ENCODE results near the gene OR8B4. TPM values are rescaled to one million over a fixed set of nuclear protein-coding genes. Genes with fewer than 3 reads are reported as not detected.
"Not testable (repeated sequence)": the region's sequence is repeated elsewhere in the genome, so short reads cannot be mapped to it uniquely, and the experiment has no call there.

The OR8B4 gene
- total RNA-seq, 4 donors from 2014 or later: not detected

DNA sequence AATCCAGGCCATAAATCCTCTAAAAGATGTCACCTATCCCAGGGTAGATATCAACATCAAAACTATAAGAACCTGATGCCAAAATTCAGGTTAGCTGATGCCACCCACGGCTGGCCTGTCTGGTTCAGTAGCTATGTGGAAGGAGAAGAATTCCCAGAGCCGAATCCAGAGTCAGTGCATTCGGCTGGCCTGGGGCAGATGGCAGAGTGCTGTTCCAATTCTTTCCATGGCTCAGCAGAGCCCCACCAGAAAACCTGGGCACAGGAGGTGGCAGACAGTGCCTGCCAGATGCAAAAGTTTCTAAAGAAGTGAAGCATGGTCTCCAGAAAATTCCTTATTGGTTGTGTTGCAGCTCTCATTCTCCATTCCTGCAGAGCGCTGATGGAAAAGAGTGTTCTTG is 40.7 kb upstream of the OR8B4 start:
- 86 to 92% methylated on average over 4 of the region's 4 CpGs for WGBS, 2 donors
- H3K27ac ChIP-seq: no peak overlapping the region
- H3K4me3 ChIP-seq: no peak overlapping the region
- H3K9me3 ChIP-seq: no peaks in the 10 kb centered on the region
- no peak for DNase-seq (ENCODE audit: low spot score in 2 of 2)
- H3K27me3 ChIP-seq: no peaks in the 10 kb centered on the region
- H3K36me3 ChIP-seq: no peaks in the 10 kb centered on the region
- peaks cover 0 to 1% (median 0%) of the 10 kb centered on the region in 4 donors for H3K4me1 ChIP-seq
- no peak for TF ChIP-seq EP300 (IDR thresholded peaks at IDR 0.05)
- no peak for TF ChIP-seq POLR2A (IDR thresholded peaks at IDR 0.05)
- TF ChIP-seq, protein P1, sequence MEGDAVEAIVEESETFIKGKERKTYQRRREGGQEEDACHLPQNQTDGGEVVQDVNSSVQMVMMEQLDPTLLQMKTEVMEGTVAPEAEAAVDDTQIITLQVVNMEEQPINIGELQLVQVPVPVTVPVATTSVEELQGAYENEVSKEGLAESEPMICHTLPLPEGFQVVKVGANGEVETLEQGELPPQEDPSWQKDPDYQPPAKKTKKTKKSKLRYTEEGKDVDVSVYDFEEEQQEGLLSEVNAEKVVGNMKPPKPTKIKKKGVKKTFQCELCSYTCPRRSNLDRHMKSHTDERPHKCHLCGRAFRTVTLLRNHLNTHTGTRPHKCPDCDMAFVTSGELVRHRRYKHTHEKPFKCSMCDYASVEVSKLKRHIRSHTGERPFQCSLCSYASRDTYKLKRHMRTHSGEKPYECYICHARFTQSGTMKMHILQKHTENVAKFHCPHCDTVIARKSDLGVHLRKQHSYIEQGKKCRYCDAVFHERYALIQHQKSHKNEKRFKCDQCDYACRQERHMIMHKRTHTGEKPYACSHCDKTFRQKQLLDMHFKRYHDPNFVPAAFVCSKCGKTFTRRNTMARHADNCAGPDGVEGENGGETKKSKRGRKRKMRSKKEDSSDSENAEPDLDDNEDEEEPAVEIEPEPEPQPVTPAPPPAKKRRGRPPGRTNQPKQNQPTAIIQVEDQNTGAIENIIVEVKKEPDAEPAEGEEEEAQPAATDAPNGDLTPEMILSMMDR (IDR thresholded peaks at IDR 0.05): no peak

DNA sequence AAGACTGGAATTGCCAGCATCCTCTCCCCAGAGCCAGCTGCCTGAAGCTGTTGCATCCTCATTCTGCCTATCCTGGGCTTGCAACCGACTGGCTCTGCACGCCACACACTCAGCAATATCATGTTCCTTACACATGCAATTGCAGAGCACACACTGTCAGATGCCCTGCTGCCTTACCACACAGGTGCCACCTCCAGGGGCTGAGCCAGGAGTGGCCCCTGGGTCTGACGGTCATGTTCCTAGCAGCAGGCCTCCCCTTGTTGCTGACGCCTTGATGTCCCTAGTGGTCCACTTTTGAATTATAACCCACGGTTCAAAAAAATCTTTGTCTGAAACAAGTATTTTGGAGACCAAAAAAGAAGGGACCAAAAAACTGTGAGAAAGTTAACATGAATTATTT is 39.3 kb upstream of the OR8B4 start:
- no peaks in the 10 kb centered on the region for H3K4me1 ChIP-seq
- no peak overlapping the region for H3K27ac ChIP-seq
- 70 to 72% methylated on average over 5 of the region's 5 CpGs for WGBS, 2 donors
- TF ChIP-seq, protein P1 (IDR thresholded peaks at IDR 0.05): no peak
- TF ChIP-seq EP300 (IDR thresholded peaks at IDR 0.05) (no peak), POLR2A (IDR thresholded peaks at IDR 0.05) (no peak)
- H3K4me3 ChIP-seq: no peak overlapping the region
- H3K36me3 ChIP-seq: no peaks in the 10 kb centered on the region
- H3K9me3 ChIP-seq: no peaks in the 10 kb centered on the region
- no peak for DNase-seq (ENCODE audit: low spot score in 2 of 2)
- H3K27me3 ChIP-seq: no peaks in the 10 kb centered on the region

DNA sequence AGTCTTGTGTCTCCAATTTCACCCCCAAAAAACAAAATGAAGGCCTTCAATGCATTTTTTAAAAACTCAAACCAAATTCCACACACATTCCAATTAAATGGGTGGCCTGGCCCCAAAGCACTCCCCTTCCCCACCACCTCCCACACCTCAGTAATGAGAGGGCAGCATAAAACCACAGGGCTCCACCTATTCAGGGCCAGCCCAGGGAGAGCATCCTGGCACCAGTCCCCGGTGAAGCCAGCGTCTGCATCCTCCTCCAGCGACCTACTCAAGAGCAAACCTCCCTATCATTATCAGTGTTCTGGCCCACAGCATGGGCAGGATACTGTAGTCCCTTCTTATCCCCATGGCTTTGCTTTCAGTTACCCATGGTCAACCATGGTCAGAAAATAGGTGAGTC is 38.7 kb upstream of the OR8B4 start:
- WGBS, 2 donors: 64 to 86% methylated on average over 3 of the region's 3 CpGs
- no peaks in the 10 kb centered on the region for H3K36me3 ChIP-seq
- H3K4me1 ChIP-seq: no peaks in the 10 kb centered on the region
- no peaks in the 10 kb centered on the region for H3K9me3 ChIP-seq
- no peaks in the 10 kb centered on the region for H3K27me3 ChIP-seq
- TF ChIP-seq, protein P1 (IDR thresholded peaks at IDR 0.05): no peak
- TF ChIP-seq POLR2A (IDR thresholded peaks at IDR 0.05): no peak
- TF ChIP-seq EP300 (IDR thresholded peaks at IDR 0.05): no peak
- no peak overlapping the region for H3K27ac ChIP-seq
- no peak overlapping the region for H3K4me3 ChIP-seq
- DNase-seq (ENCODE audit: low spot score in 2 of 2): no peak

- Histone ChIP-seq H3K27ac (no peak overlapping the region), H3K4me3 (no peak overlapping the region), H3K4me1 (no peaks in the 10 kb centered on the region), H3K36me3 (no peaks in the 10 kb centered on the region), H3K27me3 (no peaks in the 10 kb centered on the region), H3K9me3 (no peaks in the 10 kb centered on the region)
- 69 to 100% methylated on average over 1 of the region's 1 CpG for whole genome bisulfite sequencing, 2 donors
- TF ChIP-seq EP300 (IDR thresholded peaks at IDR 0.05) (no peak), POLR2A (IDR thresholded peaks at IDR 0.05) (no peak)
- TF ChIP-seq, protein P1 (IDR thresholded peaks at IDR 0.05): no peak
- no peak for DNase-seq (ENCODE audit: low spot score in 2 of 2)
Measured at GRCh38 chr11:124460459-124460858, 35.8 kb upstream of the OR8B4 start.

GRCh38 chr11:124459379-124459778 is 34.7 kb upstream of the OR8B4 start:
- H3K4me3 ChIP-seq; H3K27me3 ChIP-seq; DNase-seq (ENCODE audit: low spot score in 2 of 2); H3K36me3 ChIP-seq; H3K9me3 ChIP-seq; H3K27ac ChIP-seq; H3K4me1 ChIP-seq: not testable (repeated sequence)
- 94 to 95% methylated on average over 7 of the region's 7 CpGs for WGBS, 2 donors

DNA sequence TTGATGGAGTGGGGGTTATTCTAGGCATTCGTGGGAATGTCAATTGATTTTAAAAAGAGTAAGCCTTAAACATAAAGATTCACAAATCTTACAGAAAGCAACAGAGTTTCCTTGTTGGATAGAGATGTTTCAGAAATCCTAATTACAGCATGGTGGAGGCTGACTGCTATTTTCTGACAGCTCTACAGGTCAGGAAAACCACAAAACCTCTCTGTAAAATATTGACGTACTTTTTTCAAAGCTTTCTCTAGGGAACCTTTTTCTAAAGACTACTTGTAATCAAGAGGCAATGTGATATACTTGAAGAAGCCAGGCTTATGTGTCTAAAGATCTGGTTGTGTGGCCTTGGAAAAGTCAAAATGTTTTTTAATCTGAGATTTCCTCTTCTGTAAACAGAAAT is 29.9 kb upstream of the OR8B4 start:
- no peak for DNase-seq (ENCODE audit: low spot score in 2 of 2)
- Histone ChIP-seq H3K4me1 (no peaks in the 10 kb centered on the region), H3K27me3 (no peaks in the 10 kb centered on the region), H3K36me3 (no peaks in the 10 kb centered on the region), H3K9me3 (no peaks in the 10 kb centered on the region), H3K4me3 (no peak overlapping the region), H3K27ac (no peak overlapping the region)
- TF ChIP-seq, protein P1 (IDR thresholded peaks at IDR 0.05): no peak
- TF ChIP-seq POLR2A (IDR thresholded peaks at IDR 0.05) (no peak), EP300 (IDR thresholded peaks at IDR 0.05) (no peak)
- 48 to 55% methylated on average over 2 of the region's 2 CpGs for WGBS, 2 donors
